H1 (cell line): Measurements from ENCODE around the gene PRR12. TPM values are rescaled to one million over a fixed set of nuclear protein-coding genes. Genes with fewer than 3 reads are reported as not detected.

Experiments
- CTCF ChIA-PET: fragments of 300-600 bp; sonication (Branson Sonifier 250); formaldehyde crosslinking; loops from one replicate; lab custom pipeline; 2021; ENCODE audit not compliant: partially characterized antibody; lab: Charles Lee
- POLR2A ChIA-PET: fragments of 300-600 bp; sonication (Branson Sonifier 250); formaldehyde crosslinking; loops from one replicate; lab custom pipeline; 2021; ENCODE audit warnings: inconsistent platforms; ENCODE audit not compliant: partially characterized antibody; lab: Charles Lee
- DNase-seq, 2 experiments: peaks; one replicate each; pipeline versions ENCODE4 v3.0.0 to v3.0.0-alpha.2; 2010 to 2022; ENCODE audit warnings: low spot score in 2 of 2, low read depth in 1 of 2, mixed read lengths in 1 of 2
- FAIRE-seq: peaks from 2 replicates; lab custom pipeline; 2011; peaks lifted over from hg19 to GRCh38; lab: Jason Lieb, UNC
- H2AFZ ChIP-seq: 2 replicates; pipeline ENCODE4 v1.8.1; 2012; ENCODE audit warnings: low read length, inconsistent platforms
- H2AK5ac ChIP-seq: 2 replicates; pipeline ENCODE4 v1.6.1; 2013; ENCODE audit warnings: low read depth, low read length
- H2BK120ac ChIP-seq: replicated peaks from 2 replicates; pipeline ENCODE3; 2013; ENCODE audit warnings: low read depth, low read length, inconsistent platforms
- H2BK12ac ChIP-seq: 2 replicates; pipeline ENCODE4 v1.6.1; 2013; ENCODE audit warnings: low read depth, low read length
- H2BK15ac ChIP-seq: 2 replicates; pipeline ENCODE4 v1.6.1; 2013; ENCODE audit warnings: low read length
- H2BK20ac ChIP-seq: 2 replicates; pipeline ENCODE4 v1.6.1; 2013; ENCODE audit warnings: low read length
- H2BK5ac ChIP-seq: 2 replicates; pipeline ENCODE4 v1.6.1; 2013; ENCODE audit warnings: low read depth, low read length
- H3K14ac ChIP-seq: 2 replicates; pipeline ENCODE4 v1.6.1; 2013; ENCODE audit warnings: inconsistent platforms; ENCODE audit not compliant: insufficient read length
- H3K18ac ChIP-seq: 2 replicates; pipeline ENCODE4 v1.6.1; 2013; ENCODE audit warnings: low read length; ENCODE audit errors: extremely low read depth
- H3K23ac ChIP-seq: 2 replicates; pipeline ENCODE4 v1.6.1; 2013; ENCODE audit warnings: inconsistent platforms; ENCODE audit not compliant: insufficient read length
- H3K23me2 ChIP-seq: 2 replicates; pipeline ENCODE4 v1.6.1; 2013; ENCODE audit warnings: low read depth, low read length
- H3K27ac ChIP-seq: 2 replicates; pipeline ENCODE4 v1.6.1; 2011; ENCODE audit warnings: low read depth, low read length, inconsistent platforms
- H3K27me3 ChIP-seq, 4 experiments: replicated peaks in 1 of 4; 1 replicate in 1 of 4; 2 replicates in 3 of 4; pipeline versions ENCODE4 v1.6.1 to v1.8.1; 2011 to 2013; ENCODE audit warnings: low read length in 3 of 4, mild to moderate bottlenecking in 3 of 4, inconsistent platforms in 2 of 4, mixed read lengths in 2 of 4, moderate library complexity in 1 of 4; ENCODE audit not compliant: control insufficient read depth in 3 of 4, insufficient read depth in 3 of 4; ENCODE audit errors: extremely low read depth in 1 of 4
- H3K36me3 ChIP-seq, 4 experiments: 2 replicates each; pipeline versions ENCODE4 v1.6.1 to v1.8.1; 2011 to 2013; ENCODE audit warnings: mild to moderate bottlenecking in 4 of 4, low read length in 3 of 4, moderate library complexity in 2 of 4, control low read depth in 1 of 4, inconsistent platforms in 1 of 4; ENCODE audit not compliant: insufficient read depth in 4 of 4, control insufficient read depth in 2 of 4
- H3K4ac ChIP-seq: replicated peaks from 2 replicates; pipeline ENCODE3; 2013; ENCODE audit warnings: low read length, low read depth, mixed read lengths, inconsistent platforms; ENCODE audit not compliant: insufficient read length
- H3K4me1 ChIP-seq, 4 experiments: replicated peaks in 1 of 4; 1 replicate in 1 of 4; 2 replicates in 3 of 4; pipeline versions ENCODE4 v1.6.1 to v1.8.1; 2011 to 2013; ENCODE audit warnings: low read length in 3 of 4, inconsistent platforms in 2 of 4, mixed read lengths in 1 of 4; ENCODE audit not compliant: insufficient read depth in 4 of 4, control insufficient read depth in 3 of 4
- H3K4me2 ChIP-seq, 2 experiments: 2 replicates each; pipeline versions ENCODE4 v1.6.1 to v1.8.1; 2011 to 2013; ENCODE audit warnings: low read depth in 2 of 2, low read length in 2 of 2, control low read depth in 1 of 2, inconsistent platforms in 1 of 2, mild to moderate bottlenecking in 1 of 2; ENCODE audit not compliant: insufficient read depth in 1 of 2
- H3K4me3 ChIP-seq, 4 experiments: fragments of 200-600, 300-600 bp in 1 of 4; sonication (generic), shearing (Covaris generic), sonication (Bioruptor Twin) in 1 of 4; 2 replicates each; pipeline versions ENCODE4 v1.5.1 to v1.8.1; 2011 to 2016; ENCODE audit warnings: low read length in 4 of 4, low read depth in 3 of 4, control low read depth in 2 of 4, inconsistent platforms in 2 of 4, mild to moderate bottlenecking in 2 of 4, mixed read lengths in 1 of 4, moderate library complexity in 1 of 4; ENCODE audit not compliant: insufficient read depth in 2 of 4; ENCODE audit errors: extremely low read depth in 1 of 4
- H3K56ac ChIP-seq: replicated peaks from 2 replicates; pipeline ENCODE3; 2013; ENCODE audit warnings: low read depth, mild to moderate bottlenecking, mixed read lengths, low read length, inconsistent platforms; ENCODE audit not compliant: insufficient read length
- H3K79me1 ChIP-seq: 2 replicates; pipeline ENCODE4 v1.6.1; 2013; ENCODE audit warnings: low read depth, low read length, control low read depth
- H3K79me2 ChIP-seq, 2 experiments: 2 replicates each; pipeline versions ENCODE4 v1.6.1 to v1.8.1; 2012 to 2013; ENCODE audit warnings: low read length in 2 of 2, mild to moderate bottlenecking in 2 of 2, inconsistent platforms in 1 of 2; ENCODE audit not compliant: insufficient read depth in 2 of 2, control insufficient read depth in 1 of 2
- H3K9ac ChIP-seq, 4 experiments: replicated peaks in 1 of 4; 1 replicate in 1 of 4; 2 replicates in 3 of 4; pipeline versions ENCODE4 v1.6.1 to v1.8.1; 2011 to 2013; ENCODE audit warnings: low read depth in 3 of 4, low read length in 3 of 4, control low read depth in 2 of 4, mild to moderate bottlenecking in 2 of 4, moderate library complexity in 2 of 4, inconsistent platforms in 1 of 4; ENCODE audit errors: extremely low read depth in 1 of 4
- H3K9me3 ChIP-seq, 2 experiments: 2 replicates each; pipeline versions ENCODE4 v1.6.1 to v1.8.1; 2012 to 2013; ENCODE audit warnings: mild to moderate bottlenecking in 2 of 2, moderate library complexity in 2 of 2, control low read depth in 1 of 2, inconsistent platforms in 1 of 2, low read depth in 1 of 2, low read length in 1 of 2, mixed read lengths in 1 of 2; ENCODE audit not compliant: insufficient read depth in 2 of 2
- H4K20me1 ChIP-seq, 2 experiments: replicated peaks in 1 of 2; 2 replicates each; pipeline versions ENCODE3 to v1.8.1; 2011 to 2013; ENCODE audit warnings: inconsistent platforms in 2 of 2, low read length in 2 of 2, mild to moderate bottlenecking in 1 of 2; ENCODE audit not compliant: insufficient read depth in 2 of 2, control insufficient read depth in 1 of 2
- H4K5ac ChIP-seq: 2 replicates; pipeline ENCODE4 v1.6.1; 2013; ENCODE audit warnings: low read length, low read depth, mixed read lengths, inconsistent platforms; ENCODE audit not compliant: insufficient read length
- H4K8ac ChIP-seq: 2 replicates; pipeline ENCODE4 v1.8.0; 2013; ENCODE audit warnings: mild to moderate bottlenecking, moderate library complexity, low read length, inconsistent platforms; ENCODE audit not compliant: insufficient read depth; ENCODE audit errors: extremely low read depth
- H4K91ac ChIP-seq: replicated peaks from 2 replicates; pipeline ENCODE3; 2013; ENCODE audit warnings: low read length, mixed read lengths, inconsistent platforms; ENCODE audit not compliant: insufficient read length
- EGR1 ChIP-seq: IDR thresholded peaks from 2 replicates; pipeline ENCODE4 v1.6.1; 2011; ENCODE audit warnings: low read depth, low read length, borderline replicate concordance
- GABPA ChIP-seq: IDR thresholded peaks from 2 replicates; pipeline ENCODE4 v1.6.1; 2011; ENCODE audit warnings: mild to moderate bottlenecking, low read length, moderate library complexity, borderline replicate concordance; ENCODE audit not compliant: insufficient read depth
- RBBP5 ChIP-seq: IDR thresholded peaks from 2 replicates; pipeline ENCODE4 v1.7.1; 2012; ENCODE audit warnings: low read depth, mild to moderate bottlenecking, inconsistent platforms, low read length, moderate library complexity, borderline replicate concordance
- SIRT6 ChIP-seq: IDR thresholded peaks from one replicate; pipeline ENCODE4 v1.7.1; 2012; ENCODE audit warnings: low read length, inconsistent platforms
- SP2 ChIP-seq: IDR thresholded peaks from 2 replicates; pipeline ENCODE4 v1.6.1; 2012; ENCODE audit warnings: mild to moderate bottlenecking, low read length, inconsistent platforms
- SUZ12 ChIP-seq: fragments of 200-600 bp; sonication (generic); IDR thresholded peaks from 2 replicates; pipeline ENCODE4 v1.6.1; 2012; ENCODE audit warnings: mild to moderate bottlenecking, inconsistent platforms, low read length, moderate library complexity, mixed read lengths
- TCF12 ChIP-seq: IDR thresholded peaks from 2 replicates; pipeline ENCODE4 v1.6.1; 2011; ENCODE audit warnings: low read depth, mild to moderate bottlenecking, low read length
- TEAD4 ChIP-seq: IDR thresholded peaks from 2 replicates; pipeline ENCODE4 v1.6.1; 2012; ENCODE audit warnings: low read depth, low read length, inconsistent platforms, mixed read lengths
- WGBS, 2 experiments: shearing (Covaris generic) in 1 of 2; methylation state at CpG; one replicate each; pipeline versions ENCODE4 v1.1.6 to v1.1.7; 2013 to 2015; ENCODE audit warnings: low lambda C conversion rate in 2 of 2, mixed read lengths in 2 of 2, inconsistent platforms in 1 of 2, low coverage in 1 of 2, missing lambda C conversion rate in 1 of 2; ENCODE audit not compliant: insufficient replicate concordance in 2 of 2, insufficient coverage in 1 of 2, insufficient read length in 1 of 2; ENCODE audit errors: extremely low coverage in 1 of 2, missing lambda C conversion rate in 1 of 2; 5-methylcytosine and 5-hydroxymethylcytosine counted together
- polyA plus RNA-seq, 7 experiments: library from polyadenylated mRNA; depleted of rRNA in 3 of 7; stranded (reverse) in 5 of 7; unstranded in 2 of 7; fragments of >200 nt in 5 of 7; fragments of 200-250 nt in 2 of 7; gene quantifications; 1 replicate in 5 of 7; 2 replicates in 1 of 7; 4 replicates in 1 of 7; pipeline versions ENCODE4 v1.2.1 to v1.2.3, GENCODE V29; 2011 to 2013; ENCODE audit warnings: missing spikeins in 2 of 7, mixed read lengths in 2 of 7
- total RNA-seq: library from RNA; stranded (reverse); fragmentation: NEBNext Ultra II Directional; extraction: Animal tissue kit (Norgen Biotek cat#: 25700); gene quantifications from 2 replicates; pipeline ENCODE4 v1.2.1, GENCODE V29; 2021
- TF ChIP-seq, protein P1 (sequence below), 3 experiments: IDR thresholded peaks; 1 replicate in 2 of 3; 2 replicates in 1 of 3; pipeline versions ENCODE4 v1.5.1 to v1.6.1; 2011; ENCODE audit warnings: low read length in 3 of 3, mild to moderate bottlenecking in 3 of 3, inconsistent platforms in 2 of 3, low read depth in 1 of 3, moderate library complexity in 1 of 3; ENCODE audit not compliant: insufficient read depth in 1 of 3; ENCODE audit errors: control extremely low read depth in 1 of 3

PRR12 gene
- total and polyA plus RNA-seq, 2 of the 8 experiments (the other 6 are each of a cell fraction or from before 2014, with no cell fraction given) = 2.5 to 59.4 TPM

DNA sequence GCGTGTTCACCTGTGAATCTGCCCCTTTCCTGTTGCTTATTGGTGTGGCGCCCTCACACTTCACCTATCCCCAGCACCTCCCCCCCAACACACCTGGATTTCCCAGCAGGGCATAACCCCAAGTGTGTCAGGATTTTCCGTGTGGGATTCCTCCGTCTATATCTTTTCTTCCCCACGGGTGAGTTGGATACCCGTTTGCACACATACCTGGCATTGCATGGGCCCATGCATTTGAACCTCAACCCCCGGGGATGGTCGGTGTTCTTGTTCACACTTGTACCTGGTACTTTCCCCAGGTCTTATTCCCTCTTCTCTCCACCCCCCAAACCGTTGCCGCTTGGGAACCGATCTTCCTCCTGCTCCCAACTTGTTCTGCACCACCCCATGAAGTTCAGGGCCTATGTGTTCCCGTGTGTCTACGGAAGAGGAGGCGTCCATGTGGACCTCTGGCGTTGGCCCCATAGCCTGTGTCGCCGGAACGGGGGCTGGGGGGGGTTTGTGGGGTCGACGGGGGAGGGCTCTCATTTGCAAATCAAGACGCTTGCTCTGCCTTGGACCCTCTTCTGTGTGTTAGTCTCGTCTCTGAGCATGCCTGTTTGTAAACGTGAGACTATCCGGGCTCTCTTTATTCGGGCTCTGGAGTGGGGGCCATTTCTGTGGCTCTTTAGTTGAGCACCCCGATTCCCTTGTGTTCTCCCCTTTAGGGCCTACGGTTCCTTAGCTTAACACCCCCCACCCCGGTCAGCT lies 1.7 kb downstream of the PRR12 start:
- H3K23ac ChIP-seq = no peak overlapping the region
- WGBS, 2 experiments = 1% methylated on average over 25 of the region's 28 CpGs; no CpG with 5 or more reads in 1 of the 2 experiments
- no peak for FAIRE-seq
- H2BK12ac ChIP-seq = no peak overlapping the region
- no peak for DNase-seq
- peaks cover 20% of the 10 kb centered on the region for H3K23me2 ChIP-seq
- H3K4me3 ChIP-seq = peak overlapping the region; percentile 95 to 100 (median 96)
- H4K5ac ChIP-seq = peak overlapping the region; percentile 82
- no peak overlapping the region for H2BK120ac ChIP-seq
- H3K36me3 ChIP-seq = peaks cover 12 to 38% (median 24%) of the 10 kb centered on the region in 4 experiments; a peak in 7 of 8 replicates
- peak overlapping the region; percentile 92 for H2BK5ac ChIP-seq
- peak overlapping the region; percentile 83; the same call in 1 of the 2 replicates for H2BK15ac ChIP-seq
- POLR2A ChIA-PET = interaction anchor here (0.6 to 37.8 kb wide), 16 partner anchors 12 to 106 kb away, joined by 3 to 840 read pairs (median 4); partner anchors contain the start of genes NOSIP, PRMT1, PRRG2 and RPS11
- H2AK5ac ChIP-seq = no peak overlapping the region
- H3K14ac ChIP-seq = no peak overlapping the region
- CTCF ChIA-PET = interaction anchor here (1.0 kb wide), 1 partner anchor 11 kb away, joined by 3 read pairs; the partner anchor contains the start of gene PRRG2
- H2AFZ ChIP-seq = no peak overlapping the region
- H3K27me3 ChIP-seq = no peaks in the 10 kb centered on the region
- H3K4ac ChIP-seq = peak overlapping the region; percentile 51
- H3K18ac ChIP-seq = peak overlapping the region; percentile 72
- H4K8ac ChIP-seq = no peak overlapping the region; the same call in 1 of the 2 replicates
- peaks cover 4 to 31% of the 10 kb centered on the region in 2 experiments; a peak in 3 of 4 replicates for H3K79me2 ChIP-seq
- H3K4me2 ChIP-seq = peak overlapping the region; percentile 87 to 95
- peaks cover 0 to 6% of the 10 kb centered on the region in 2 experiments for H4K20me1 ChIP-seq
- no peaks in the 10 kb centered on the region for H3K9me3 ChIP-seq
- H3K9ac ChIP-seq = peak overlapping the region; percentile 53 to 83 (median 74)
- peak overlapping the region; percentile 32 for H4K91ac ChIP-seq
- H3K27ac ChIP-seq = peak overlapping the region; percentile 56; the same call in 1 of the 2 replicates
- peak overlapping the region; percentile 49 for H3K56ac ChIP-seq
- H3K4me1 ChIP-seq = peaks cover 3 to 9% (median 4%) of the 10 kb centered on the region in 4 experiments; a peak in 6 of 7 replicates
- peaks cover 8% of the 10 kb centered on the region for H3K79me1 ChIP-seq
- no peak overlapping the region for H2BK20ac ChIP-seq
- TF ChIP-seq, protein P1, sequence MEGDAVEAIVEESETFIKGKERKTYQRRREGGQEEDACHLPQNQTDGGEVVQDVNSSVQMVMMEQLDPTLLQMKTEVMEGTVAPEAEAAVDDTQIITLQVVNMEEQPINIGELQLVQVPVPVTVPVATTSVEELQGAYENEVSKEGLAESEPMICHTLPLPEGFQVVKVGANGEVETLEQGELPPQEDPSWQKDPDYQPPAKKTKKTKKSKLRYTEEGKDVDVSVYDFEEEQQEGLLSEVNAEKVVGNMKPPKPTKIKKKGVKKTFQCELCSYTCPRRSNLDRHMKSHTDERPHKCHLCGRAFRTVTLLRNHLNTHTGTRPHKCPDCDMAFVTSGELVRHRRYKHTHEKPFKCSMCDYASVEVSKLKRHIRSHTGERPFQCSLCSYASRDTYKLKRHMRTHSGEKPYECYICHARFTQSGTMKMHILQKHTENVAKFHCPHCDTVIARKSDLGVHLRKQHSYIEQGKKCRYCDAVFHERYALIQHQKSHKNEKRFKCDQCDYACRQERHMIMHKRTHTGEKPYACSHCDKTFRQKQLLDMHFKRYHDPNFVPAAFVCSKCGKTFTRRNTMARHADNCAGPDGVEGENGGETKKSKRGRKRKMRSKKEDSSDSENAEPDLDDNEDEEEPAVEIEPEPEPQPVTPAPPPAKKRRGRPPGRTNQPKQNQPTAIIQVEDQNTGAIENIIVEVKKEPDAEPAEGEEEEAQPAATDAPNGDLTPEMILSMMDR (IDR thresholded peaks at IDR 0.05; ENCODE audit: control extremely low read depth in 1 of 3, insufficient read depth in 1 of 3, low read depth in 1 of 3, low read length in 3 of 3) = no peak
- TF ChIP-seq SP2 (no peak), SIRT6 (no peak), TCF12 (no peak), RBBP5 (0 out of 2 replicates have a peak, but pooled peaks have one; percentile 7), EGR1 (no peak), TEAD4 (no peak), SUZ12 (peak; percentile 8; the same call in 1 of the 2 replicates), GABPA (no peak)
